DMS79 (cell line): ENCODE results near the gene YTHDF1.

Experiments used
- DNase-seq: peaks from one replicate; lab custom pipeline; 2025; lab: John Stamatoyannopoulos, UW

The YTHDF1 gene

GRCh38 chr20:63216041-63216848 is at the start of gene YTHDF1:
YTHDF1 (minus strand) TSS chr20:63216131; CDS start chr20:63215892, 239 bp downstream.
- peak; percentile 93 for DNase-seq

DNA sequence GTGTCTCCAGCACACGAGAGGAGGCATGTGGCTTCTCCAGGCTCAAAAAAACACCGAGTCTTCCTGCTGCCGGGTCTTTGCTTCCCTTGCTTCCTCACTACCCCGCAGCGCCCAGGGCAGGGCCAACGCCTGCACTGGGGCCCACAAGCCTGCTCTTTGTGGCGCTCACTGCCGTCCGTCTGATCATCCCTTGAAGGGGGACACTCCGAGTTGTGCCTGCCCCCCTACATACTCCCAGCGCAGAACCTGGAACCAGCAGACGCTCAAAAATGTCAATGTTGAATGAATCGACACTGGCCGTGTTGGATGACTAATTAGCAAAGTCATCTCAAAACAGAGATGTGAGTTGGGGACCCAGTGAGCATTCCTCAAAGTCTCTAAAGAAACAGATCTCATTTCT is 48.6 kb upstream of the YTHDF1 start:
- DNase-seq = no peak

DNA sequence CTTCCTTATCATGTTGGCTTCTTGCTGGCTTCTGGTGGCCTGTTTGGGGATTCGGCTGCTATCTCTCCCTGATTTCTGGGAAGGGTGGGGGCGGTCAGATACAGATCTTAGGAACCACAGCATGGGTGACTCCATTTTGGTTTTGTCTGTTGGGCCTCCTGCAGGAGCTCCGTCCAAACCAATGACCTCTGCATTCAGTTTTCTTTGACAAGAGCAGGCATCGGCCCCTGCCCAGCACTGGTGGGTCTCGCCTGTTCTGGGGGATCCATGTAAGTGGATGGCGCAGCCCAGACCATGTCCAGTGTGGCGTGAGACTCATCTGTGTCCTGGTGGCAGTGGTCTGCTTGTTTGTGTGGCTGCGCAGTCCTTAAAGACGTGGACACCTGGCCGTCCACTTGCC is 48.1 kb upstream of the YTHDF1 start:
- DNase-seq = no peak

GRCh38 chr20:63262836-63263235 is 46.9 kb upstream of the YTHDF1 start:
- no peak for DNase-seq

GRCh38 chr20:63261795-63262528 is 46.0 kb upstream of the YTHDF1 start:
- no peak for DNase-seq

DNA sequence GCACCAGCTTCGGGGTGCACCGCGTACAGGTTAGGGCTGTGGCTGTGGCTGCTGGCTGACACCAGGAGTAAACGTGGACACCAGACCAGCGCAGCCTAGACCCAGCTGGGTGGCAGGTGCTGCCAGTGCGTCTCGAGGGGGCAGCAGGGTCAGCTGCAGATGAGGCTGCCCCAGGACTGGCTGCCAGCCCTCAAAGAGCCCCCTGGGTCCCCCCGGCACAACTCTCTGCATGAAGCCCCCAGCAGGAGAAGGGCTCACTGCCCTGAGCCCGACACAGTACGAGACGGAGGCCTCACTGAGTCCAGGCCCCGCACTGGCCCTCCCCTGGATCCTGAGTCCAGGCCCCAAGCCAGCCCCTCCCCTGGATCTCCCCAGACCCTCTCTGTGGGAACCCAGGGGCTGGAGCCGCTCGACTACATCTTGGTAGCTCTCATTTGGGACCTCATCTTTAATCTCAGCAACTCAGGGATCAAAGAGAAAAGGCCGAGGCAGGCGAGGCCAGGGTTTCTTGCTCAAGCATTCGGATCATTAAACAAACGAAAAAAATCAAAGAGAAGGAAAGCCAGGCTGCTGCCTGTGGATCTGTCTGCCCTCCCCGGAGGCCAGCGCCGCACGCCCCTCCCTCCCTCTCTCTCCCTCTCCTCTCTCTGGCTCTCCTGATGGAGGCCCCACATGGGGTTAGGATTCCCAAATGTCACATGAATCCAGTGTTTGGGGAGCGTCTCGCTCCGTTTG is 45.3 kb upstream of the YTHDF1 start:
- no peak for DNase-seq

DNA sequence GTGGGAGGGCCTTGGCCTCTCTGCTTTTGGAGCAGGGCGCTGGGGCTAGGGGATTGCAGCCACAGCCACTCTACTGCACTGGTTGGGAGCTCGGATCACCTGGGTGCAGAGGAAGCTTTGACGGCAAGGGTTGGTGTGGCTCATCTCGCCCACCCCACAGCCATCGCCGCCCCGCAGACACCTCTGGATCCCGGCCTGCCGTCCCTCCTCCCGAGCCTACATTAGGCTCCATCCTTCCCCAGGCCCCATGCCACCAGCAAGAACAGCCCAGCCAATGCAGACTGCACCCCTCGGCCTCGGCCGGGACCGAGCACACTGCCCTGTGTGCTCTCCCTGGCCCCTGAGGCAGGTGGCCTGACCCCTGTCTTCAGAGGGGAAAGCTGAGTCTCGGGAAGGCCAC is 44.6 kb upstream of the YTHDF1 start:
- no peak for DNase-seq

DNA sequence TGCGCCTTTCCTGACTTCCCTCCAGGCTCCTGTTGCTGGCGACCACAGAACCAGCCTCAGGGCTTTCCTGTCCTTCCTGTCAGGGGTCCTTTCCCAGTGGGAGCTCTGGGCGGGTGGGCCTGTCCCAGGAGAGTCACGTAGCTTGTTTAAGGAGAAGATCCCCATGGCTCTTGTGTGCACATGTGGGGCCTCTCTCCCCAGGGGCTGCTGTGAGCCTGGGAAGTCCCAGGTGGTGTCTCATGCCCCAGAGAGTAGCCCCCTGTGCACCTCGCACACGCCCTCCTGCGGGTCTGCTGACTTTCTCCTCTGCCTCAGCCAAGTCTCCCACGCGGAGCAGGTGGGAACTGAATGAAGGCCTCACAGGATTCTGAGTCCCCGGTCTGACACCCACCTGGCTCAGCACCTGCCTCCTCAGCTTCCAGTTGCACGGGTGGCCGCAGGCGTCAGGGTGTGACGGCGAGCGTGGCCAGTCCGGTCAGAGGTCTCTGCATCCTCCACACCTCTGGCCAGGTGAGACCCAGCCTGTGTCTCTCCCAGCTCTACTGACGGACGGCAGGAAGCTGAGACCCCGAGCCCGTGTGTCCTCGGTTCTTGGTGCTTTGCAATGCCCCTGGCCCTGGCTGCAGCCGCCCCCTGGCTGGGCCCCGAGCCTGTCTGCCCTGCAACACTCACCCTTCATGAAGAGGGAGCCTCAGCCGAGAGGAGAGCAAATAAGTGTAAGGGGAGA is 44.0 kb upstream of the YTHDF1 start:
- no peak for DNase-seq

DNA sequence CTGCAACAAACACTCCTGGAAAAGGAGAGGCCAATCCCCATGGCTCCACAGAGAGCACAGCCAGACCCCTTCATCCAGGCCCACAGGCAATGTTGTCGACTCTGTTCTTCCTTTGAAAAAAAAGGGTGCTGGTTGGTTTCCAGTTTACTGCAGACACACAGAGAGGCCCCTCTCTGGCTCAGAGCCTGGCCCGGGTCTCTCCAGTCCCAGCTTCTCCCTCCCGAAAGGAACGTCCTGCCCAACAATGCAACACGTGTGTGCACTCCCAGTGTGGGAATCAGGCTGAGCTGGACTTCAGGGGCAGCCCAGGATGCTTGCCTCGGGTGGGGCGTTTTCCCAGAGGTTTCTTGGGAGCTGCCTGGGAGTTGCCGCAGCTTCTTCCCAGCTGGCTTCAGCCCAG is 42.9 kb upstream of the YTHDF1 start:
- DNase-seq = no peak

- DNase-seq = no peak
Observed at GRCh38 chr20:63257629-63258028, 41.7 kb upstream of the YTHDF1 start.

GRCh38 chr20:63256954-63257353 is 41.0 kb upstream of the YTHDF1 start:
- no peak for DNase-seq

DNA sequence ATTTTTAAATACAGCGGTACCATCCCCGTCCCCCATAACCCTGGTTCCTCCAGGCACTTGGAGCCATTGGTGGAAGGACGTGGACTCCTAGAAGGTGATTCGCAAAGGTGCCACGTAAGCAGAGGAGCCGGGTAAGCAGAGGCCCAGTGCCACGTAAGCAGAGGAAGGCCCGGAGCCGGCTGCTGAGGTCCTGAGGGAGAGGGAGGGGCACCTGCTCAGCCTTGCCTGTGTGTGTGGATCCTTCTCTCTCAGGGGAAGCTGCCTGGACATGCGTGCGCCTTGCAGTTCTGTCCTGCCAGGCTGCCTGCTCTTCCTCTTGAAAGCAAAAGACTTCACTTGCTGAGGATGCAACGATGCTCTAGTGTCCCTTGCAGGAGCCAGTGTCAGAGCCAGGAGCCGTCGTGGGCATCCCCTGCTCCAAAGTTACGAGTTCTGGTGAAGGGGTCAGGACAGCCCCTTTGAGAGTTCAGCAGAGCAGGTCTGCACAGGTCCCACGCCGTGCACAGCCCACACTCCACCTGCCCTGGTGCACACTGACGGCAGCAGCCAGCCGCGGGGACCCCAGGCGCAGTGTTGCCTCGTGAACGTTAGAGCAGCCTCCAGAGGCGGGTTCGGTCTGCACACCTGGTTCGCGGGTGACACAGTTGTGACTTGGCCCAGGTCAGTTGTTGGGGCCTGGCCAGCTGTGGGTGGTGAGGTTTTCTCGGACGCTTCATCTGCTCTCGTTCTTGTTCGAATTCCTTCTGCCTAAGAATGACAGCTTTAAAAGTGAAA is 40.2 kb upstream of the YTHDF1 start:
- DNase-seq = peak; percentile 34

DNA sequence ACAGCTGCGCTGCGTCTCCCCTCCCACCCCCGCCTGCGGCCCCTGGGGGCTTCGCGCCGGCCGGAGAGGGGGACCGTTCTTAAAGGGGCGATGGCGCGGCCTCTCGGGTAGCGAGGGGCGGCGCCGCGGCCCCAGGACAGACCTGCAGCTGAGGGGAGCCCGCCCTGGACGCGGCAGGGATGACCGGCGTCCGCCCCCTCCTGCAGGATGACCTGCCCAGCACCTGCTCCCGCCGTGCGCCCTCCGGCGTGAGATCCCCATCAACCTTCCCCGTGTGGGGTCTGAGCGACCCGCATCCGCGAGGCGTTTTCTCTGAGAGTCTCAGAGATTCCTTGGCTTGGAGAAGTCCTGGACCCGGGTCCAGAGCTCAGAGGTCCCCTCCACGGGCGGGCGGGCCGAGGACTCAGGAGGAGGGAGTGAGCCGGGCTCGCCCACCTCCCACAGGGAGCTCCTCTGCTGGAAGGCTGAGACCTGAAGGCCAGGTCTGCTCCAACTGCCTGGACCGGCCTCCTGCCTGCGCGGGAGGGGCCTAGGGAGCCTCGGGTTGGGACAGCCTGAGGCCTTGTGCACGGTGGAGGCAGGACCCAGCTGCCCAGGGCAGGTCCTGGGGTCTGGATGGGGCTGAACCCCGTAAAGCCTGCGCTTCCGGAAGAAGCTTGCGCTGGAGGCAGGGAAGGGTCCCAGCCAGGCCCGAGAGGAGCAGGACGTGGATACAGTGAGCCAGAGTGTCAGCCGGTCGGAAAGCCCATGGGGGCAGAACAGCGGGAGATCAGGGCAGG is 38.9 kb upstream of the YTHDF1 start:
- no peak for DNase-seq

GRCh38 chr20:63254232-63254605 is 38.3 kb upstream of the YTHDF1 start, which contains the start of gene NKAIN4:
NKAIN4 (minus strand) TSS chr20:63254463; CDS start chr20:63254450, 13 bp downstream.
- DNase-seq = no peak

DNA sequence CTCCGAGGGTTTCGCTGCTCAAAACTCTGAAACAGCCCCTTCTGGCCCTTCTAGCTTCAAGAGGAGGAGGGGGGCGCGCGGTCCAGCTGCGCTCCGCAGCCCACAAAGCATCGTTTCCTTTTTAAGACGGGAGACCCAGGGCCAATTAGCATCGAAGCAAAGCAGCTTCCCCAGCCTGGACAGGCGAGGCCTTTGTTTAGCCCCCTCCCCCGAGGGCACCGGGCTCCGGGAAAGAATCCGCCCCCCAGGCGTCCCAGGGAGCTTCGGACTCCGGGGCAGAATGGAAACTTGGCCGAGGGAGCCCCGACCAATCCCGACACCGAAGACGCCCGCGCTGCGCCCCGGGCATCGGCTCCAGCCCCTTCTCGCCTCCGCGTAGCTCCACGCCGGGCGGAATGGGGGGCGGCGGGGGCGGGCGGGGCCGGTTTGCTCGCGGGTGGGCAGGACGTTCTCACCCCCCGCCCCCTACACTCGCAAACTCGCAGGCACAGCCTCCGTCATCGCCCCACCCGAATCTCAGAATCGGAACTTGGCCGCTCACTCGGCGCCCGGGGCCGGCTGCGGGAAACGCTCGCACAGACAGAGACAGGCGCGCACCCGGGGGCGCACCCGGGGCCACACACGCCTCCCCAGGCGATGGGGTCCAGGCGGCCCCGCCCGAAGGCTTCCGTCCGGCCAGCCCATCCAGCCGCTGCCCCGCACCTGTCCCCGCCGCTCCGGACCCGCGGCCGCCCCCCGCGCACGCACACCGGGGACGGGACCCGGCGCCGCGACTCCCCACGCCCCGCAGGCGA is 37.7 kb upstream of the YTHDF1 start:
- DNase-seq = peak; percentile 29

GRCh38 chr20:63253065-63253437 is 37.1 kb upstream of the YTHDF1 start:
- DNase-seq = no peak

- no peak for DNase-seq
Observed at GRCh38 chr20:63252284-63252711, 36.4 kb upstream of the YTHDF1 start.

GRCh38 chr20:63251350-63251749 is 35.4 kb upstream of the YTHDF1 start:
- DNase-seq = peak; percentile 28

GRCh38 chr20:63249891-63250290 is 34.0 kb upstream of the YTHDF1 start:
- no peak for DNase-seq
